ENCODE results near the gene DENND5A.
"Not testable (repeated sequence)": the region's sequence is repeated elsewhere in the genome, so short reads cannot be mapped to it uniquely, and the experiment has no call there.

DENND5A gene

GRCh38 chr11:9264316-9265210, 587 bp downstream of the DENND5A start:
- DNase-seq (ENCODE audit: low read depth) = peak; percentile 83
- no peak for TF ChIP-seq CTCF (conservative IDR thresholded peaks at IDR 0.05; ENCODE audit: low read depth, low read length)
- H3K4me3 ChIP-seq (ENCODE audit: low read depth, low read length) = peak overlapping the region; percentile 89

- TF ChIP-seq CTCF (conservative IDR thresholded peaks at IDR 0.05; ENCODE audit: low read depth, low read length) = no peak
- peak; percentile 30 for DNase-seq (ENCODE audit: low read depth)
- peak overlapping the region; percentile 89 for H3K4me3 ChIP-seq (ENCODE audit: low read depth, low read length)
Measured at GRCh38 chr11:9263840-9264315, 1.3 kb downstream of the DENND5A start.

- not testable (repeated sequence) for DNase-seq (ENCODE audit: low read depth); H3K4me3 ChIP-seq (ENCODE audit: low read depth, low read length)
Measured at GRCh38 chr11:9260838-9261146, 4.4 kb downstream of the DENND5A start.

GRCh38 chr11:9259981-9260837, 4.9 kb downstream of the DENND5A start:
- peak; percentile 30 for DNase-seq (ENCODE audit: low read depth)
- no peak overlapping the region for H3K4me3 ChIP-seq (ENCODE audit: low read depth, low read length)
- TF ChIP-seq CTCF (conservative IDR thresholded peaks at IDR 0.05; ENCODE audit: low read depth, low read length) = peak; percentile 41

GRCh38 chr11:9258279-9258678, 6.9 kb downstream of the DENND5A start:
- not testable (repeated sequence) for H3K4me3 ChIP-seq (ENCODE audit: low read depth, low read length); DNase-seq (ENCODE audit: low read depth)

GRCh38 chr11:9254416-9254815, 10.7 kb downstream of the DENND5A start:
- no peak for TF ChIP-seq CTCF (conservative IDR thresholded peaks at IDR 0.05; ENCODE audit: low read depth, low read length)
- no peak for DNase-seq (ENCODE audit: low read depth)
- no peak overlapping the region for H3K4me3 ChIP-seq (ENCODE audit: low read depth, low read length)

GRCh38 chr11:9253086-9253485, 12.1 kb downstream of the DENND5A start:
- no peak for TF ChIP-seq CTCF (conservative IDR thresholded peaks at IDR 0.05; ENCODE audit: low read depth, low read length)

More at GRCh38 chr11:9253086-9253485, 12.1 kb downstream of the DENND5A start:
- DNase-seq (ENCODE audit: low read depth) = no peak
- H3K4me3 ChIP-seq (ENCODE audit: low read depth, low read length) = no peak overlapping the region
